Dermis microvascular lymphatic vessel endothelial cell (primary cell): ENCODE measurements around the gene PRIM2. TPM values are rescaled to one million over a fixed set of nuclear protein-coding genes. Genes with fewer than 3 reads are reported as not detected.
A peak's percentile ranks its signal among the peaks of the same experiment; 100 is the strongest.
"Not testable (repeated sequence)": the region's sequence is repeated elsewhere in the genome, so short reads cannot be mapped to it uniquely, and the experiment has no call there.

Source experiments
- DNase-seq, 2 donors: peaks; one replicate each; pipeline versions ENCODE4 v3.0.0 to v3.0.0-alpha.2; 2010; ENCODE audit warnings: low read depth in 2 of 2
- total RNA-seq: library from RNA; depleted of rRNA; stranded (reverse); fragments of >200 nt; gene quantifications from 2 replicates; pipeline ENCODE4 v1.2.1, GENCODE V29; 2014

Gene PRIM2
- total RNA-seq, 1 donor from 2014 or later: 17.1 TPM

GRCh38 chr6:57308755-57309154 is 8.7 kb upstream of the PRIM2 start:
- not testable (repeated sequence) for DNase-seq

- DNase-seq: not testable (repeated sequence)
These were observed 7.2 kb upstream of the PRIM2 start for GRCh38 chr6:57310095-57310816.

DNA sequence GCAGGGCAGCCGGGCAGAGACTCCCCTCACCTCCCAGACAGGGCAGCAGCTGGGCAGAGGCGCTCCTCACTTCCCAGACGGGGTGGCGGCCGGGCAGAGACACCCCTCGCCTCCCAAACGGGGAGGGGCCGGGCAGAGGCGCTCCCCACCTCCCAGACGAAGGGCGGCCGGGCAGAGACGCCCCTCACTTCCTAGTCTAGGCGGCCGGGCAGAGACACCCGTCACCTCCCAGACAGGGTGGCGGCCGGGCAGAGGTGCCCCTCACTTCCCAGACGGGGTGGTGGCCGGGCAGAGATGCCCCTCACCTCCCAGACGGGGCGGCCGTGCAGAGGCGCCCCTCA is 6.6 kb upstream of the PRIM2 start:
- no peak for DNase-seq

DNA sequence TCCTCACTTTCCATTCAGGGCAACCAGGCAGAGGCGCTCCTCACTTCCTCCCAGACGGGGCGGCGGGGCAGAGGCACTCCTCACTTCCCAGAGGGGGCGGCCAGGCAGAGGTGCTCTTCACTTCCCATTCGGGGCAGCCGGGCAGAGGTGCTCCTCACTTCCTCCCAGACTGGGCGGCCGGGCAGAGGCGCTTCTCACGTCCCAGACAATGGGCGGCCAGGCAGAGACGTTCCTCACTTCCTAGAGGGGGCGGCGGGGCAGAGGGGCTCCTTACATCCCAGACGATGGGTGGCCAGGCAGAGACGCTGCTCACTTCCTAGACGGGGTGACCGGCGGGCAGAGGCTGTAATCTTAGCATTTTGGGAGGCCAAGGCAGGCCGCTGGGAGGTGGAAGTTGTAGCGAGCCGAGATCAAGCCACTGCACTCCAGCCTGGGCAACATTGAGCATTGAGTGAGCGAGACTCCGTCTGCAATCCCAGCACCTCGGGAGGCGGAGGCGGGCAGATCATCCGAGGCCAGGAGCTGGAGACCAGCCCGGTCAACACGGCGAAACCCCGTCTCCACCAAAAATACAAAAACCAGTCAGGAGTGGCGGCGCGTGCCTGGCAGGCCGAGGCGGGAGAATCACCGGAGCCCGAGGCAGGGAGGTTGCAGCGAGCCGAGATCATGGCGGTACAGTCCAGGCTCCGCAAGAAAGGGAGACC is 6.0 kb upstream of the PRIM2 start:
- DNase-seq: not testable (repeated sequence)

GRCh38 chr6:57312004-57312345 is 5.5 kb upstream of the PRIM2 start:
- DNase-seq: no peak

DNA sequence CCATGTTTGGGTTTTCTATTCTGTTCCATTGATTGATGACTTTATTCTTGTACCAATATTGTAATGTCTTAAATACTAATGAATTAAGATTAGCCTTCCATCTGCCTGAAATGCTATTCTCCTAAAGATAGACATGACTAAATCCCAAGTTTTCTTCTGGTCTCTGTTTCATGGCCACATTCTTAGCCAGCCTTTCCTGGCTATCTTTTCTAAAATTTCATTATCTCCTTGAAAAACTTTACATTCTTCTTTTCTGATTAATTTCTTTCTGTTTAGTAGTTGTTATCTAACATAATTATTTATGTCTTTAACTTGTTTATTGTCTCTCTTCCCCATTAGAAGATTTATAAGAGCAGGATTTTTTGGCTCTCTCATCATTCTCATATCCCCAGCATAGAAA is 4.4 kb upstream of the PRIM2 start:
- DNase-seq: no peak

DNA sequence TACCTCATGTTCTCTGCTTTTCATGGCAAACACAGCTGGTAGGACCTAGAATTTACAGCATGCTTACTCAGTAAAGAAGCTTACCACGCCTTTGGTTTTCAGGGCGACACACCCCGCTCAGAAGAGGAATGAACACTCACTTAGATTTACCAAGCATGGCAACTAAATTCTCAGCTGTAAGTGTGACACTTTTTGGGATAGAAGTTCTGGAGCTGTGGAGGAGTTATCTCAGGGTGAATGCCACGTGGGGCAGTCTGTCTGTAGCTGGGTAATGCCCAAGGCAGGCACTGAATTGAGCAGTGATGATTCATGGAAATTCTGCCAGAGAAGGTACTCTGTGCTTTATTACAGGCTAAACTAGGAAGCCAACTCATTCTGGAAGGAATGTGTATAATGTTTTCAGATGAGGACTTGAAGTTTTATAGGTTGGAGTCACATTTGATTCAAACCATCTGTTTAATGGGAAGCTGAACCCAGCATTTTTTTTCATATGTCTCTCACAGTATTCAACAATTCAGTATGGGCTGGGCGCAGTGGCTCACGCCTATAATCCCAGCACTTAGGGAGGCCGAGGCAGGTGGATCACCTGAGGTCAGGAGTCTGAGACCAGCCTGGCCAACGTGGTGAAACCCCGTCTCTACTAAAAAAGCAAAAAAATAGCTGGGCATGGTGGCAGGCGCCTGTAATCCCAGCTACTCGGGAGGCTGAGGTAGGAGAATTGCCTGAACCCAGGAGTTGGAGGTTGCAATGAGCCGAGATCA is 3.5 kb upstream of the PRIM2 start:
- peak in 1 of 2 donors; percentile 87 for DNase-seq

DNA sequence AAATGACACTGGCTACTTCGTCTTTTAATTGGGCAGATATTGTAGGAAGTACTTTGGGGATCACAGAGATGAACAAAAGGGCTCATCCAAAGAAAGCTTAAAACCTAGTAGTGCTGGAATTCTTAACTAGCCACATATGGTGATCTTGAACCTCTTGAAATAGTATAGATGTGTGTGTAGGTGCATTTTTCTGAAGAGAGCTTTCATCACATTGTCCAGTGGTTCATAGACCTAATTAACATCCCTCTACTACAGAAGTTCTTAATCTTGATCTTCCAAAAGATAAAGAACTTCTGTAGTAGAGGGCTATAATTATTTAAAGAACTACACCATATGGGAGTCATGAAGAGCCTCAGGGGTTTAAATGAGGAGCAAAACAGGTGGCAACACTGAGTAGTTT is 2.3 kb upstream of the PRIM2 start:
- DNase-seq: no peak

GRCh38 chr6:57315851-57316250 is 1.6 kb upstream of the PRIM2 start:
- no peak for DNase-seq

DNA sequence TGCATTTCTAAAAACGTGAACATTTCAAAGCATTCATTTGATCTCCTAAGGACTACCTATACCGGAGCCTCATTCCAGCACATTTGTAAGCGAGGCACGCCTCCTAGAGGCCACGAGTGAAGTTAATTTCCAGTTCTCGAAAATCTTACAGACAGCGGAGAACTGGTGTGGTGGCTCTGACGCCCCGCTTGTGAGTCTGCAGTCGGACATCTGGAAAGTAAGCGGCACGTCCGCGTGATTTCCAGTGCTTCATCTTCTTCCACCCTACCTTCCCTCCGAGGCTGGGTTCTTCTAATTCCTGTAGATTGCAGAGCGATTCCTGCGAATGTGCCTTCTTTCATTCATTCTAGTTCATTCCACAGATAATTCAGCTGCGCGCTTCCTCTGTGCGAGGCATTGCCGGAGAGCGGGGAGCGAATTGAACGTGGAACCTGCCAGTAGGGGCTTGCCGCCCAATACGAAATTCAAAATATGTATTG is 810 bp upstream of the PRIM2 start:
- DNase-seq: peak; percentile 80 to 94

- DNase-seq: peak in 1 of 2 donors; percentile 23
These were observed 7.1 kb downstream of the PRIM2 start for GRCh38 chr6:57324538-57324937.

GRCh38 chr6:57327311-57327710 is 9.9 kb downstream of the PRIM2 start:
- DNase-seq: no peak

DNA sequence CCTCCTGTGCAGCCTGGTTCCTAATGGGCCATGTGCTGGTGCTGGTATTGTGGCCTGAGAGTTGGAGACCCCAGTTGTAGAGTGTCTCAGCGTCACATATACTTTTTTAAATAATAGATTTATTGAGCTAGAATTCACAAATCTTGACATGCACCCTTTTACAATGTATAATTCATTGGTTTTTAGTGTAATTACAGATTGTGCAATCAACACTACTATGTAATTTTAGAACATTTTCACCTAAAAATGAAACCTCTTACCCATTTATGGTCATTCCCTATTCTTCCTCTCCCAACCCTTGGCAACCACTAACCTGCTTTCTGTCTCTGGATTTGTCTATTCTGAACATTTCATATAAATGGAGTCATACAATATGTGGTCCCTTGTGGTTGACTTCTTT is 10.6 kb downstream of the PRIM2 start:
- no peak for DNase-seq

- DNase-seq: no peak
These were observed 12.5 kb downstream of the PRIM2 start for GRCh38 chr6:57329933-57330332.

GRCh38 chr6:57342148-57342669 is 24.8 kb downstream of the PRIM2 start:
- DNase-seq: no peak

DNA sequence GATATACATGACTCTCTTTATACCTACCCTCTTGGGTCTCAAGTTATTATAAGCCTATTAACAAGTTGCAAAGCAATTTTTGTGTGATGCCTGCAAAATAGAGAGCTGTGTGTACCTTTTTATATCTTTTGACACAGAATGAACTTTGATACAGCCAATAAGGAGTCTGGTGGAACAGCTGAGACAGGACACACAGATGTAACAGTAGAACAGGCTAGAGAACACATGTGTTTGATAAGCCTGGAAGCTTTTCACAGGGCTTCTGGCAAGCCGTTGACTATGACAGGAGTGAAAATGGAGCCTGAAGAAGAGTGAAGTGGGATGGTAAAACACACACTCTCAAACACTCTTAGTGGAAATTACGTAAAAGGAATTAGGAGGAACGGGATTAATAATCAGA is 25.9 kb downstream of the PRIM2 start:
- DNase-seq: not testable (repeated sequence)

DNA sequence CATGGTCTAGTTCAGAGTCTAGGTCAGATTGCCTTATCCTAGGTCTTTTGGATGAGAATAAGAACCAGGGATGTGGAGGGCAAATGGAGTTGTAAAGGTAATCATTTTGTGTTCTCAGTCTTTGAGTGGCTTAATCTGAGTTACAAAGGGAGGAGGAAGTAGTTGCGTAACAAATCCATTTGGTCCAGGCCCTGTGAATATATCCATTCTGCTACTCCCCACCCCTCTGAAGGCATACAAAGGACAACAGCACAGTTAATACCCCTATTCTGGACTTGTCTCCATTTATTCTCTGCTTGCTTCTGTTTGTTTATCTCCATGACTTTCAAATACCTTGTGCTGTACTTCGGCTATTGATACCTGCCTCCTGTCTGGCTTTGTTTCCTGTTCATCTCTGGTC is 29.3 kb downstream of the PRIM2 start:
- DNase-seq: not testable (repeated sequence)

DNA sequence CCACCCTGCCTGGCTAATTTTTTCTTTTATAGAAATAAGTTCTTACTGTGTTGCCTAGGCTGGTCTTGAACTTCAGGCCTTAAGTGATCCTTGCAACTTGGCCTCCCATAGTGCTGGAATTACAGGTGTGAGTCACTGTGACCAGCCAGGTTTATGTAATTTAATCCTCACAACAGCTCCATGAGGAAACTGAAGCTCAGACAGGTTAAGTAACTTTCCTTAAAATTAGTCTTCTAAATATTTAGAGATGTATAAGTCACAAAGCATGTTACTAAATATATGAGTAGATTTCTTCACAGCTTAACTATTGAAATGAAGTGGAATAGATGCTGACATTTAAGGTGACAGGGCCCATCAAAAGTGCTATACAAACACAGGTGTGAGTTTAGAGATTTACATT is 30.2 kb downstream of the PRIM2 start:
- not testable (repeated sequence) for DNase-seq

DNA sequence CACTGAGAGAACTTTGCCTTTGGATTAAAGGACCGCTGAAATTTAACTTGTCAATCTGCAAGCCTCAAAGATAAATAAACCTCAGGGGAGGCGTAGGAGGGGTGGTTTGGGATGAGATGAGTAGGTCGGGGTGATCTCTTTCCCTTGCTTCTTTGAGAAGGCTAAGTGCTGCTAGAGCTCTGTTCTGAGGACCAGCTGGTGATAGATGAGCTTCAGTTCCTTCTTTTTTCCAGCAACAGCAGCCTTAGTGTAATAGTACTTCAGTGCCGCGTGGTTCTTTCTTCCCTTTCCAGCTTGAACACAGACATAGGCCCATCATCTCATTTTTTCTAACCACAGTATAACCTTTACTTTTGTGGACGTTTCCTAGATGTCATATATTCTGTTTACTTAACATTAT is 33.0 kb downstream of the PRIM2 start:
- not testable (repeated sequence) for DNase-seq

DNA sequence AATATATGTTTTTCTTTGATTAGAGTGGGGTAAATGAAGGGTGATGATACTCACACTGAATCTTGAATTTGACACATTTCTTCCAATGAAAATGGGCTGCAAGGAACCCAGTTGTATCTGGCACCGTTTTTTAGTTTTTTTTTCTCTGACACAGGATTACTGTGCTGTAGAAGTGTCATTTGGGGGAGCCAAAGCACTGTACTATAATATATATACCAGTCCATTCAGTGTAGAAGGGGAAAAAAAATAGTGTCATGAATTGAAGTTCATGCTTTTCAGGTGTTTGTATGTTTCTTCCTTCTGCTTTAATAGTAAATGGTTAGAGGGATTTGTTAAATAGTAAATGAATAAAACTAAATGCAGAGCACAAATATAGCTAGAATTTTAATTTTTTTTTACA is 35.2 kb downstream of the PRIM2 start:
- peak in 1 of 2 donors; percentile 2 for DNase-seq

- not testable (repeated sequence) for DNase-seq
These were observed 40.9 kb downstream of the PRIM2 start for GRCh38 chr6:57358319-57358718.

DNA sequence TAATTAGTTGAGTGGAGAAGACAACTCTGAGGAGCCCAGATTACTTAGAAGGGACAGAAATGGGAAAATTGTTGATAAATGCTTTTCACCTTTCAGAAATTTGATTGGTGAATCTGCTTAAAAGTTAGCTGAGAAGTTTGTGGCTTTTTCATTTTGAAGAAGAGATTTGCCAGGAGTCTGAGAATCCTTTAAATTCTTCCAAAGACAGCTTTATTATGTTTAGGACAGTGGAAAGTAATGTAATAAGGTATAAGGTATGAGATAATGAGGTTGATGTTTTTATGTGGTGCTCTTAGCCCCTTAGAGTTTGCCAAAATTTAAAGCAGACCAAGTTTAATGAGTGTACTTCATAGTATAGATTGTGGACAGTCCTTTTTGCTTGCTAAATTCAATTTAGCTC is 42.3 kb downstream of the PRIM2 start:
- DNase-seq: not testable (repeated sequence)
